Adrenal gland (tissue), 5 donors: ENCODE data around the gene LDAH.

ENCODE experiments used
- POLR2A ChIP-seq, 2 donors: fragments of 450-650 bp; IDR thresholded peaks; one replicate each; pipeline ENCODE4 v1.6.1; 2017; ENCODE audit warnings: antibody characterized with exemption in 2 of 2, mild to moderate bottlenecking in 2 of 2, moderate library complexity in 1 of 2
- TF ChIP-seq, protein P1 (sequence below), 6 experiments: fragments of 450-650 bp in 4 of 6; fragments of 200-600 bp in 2 of 6; sonication (generic) in 1 of 6; IDR thresholded peaks; 1 replicate in 5 of 6; 2 replicates in 1 of 6; pipeline versions ENCODE4 v1.5.1 to v1.8.0; 2016 to 2021; ENCODE audit warnings: antibody characterized with exemption in 6 of 6, mild to moderate bottlenecking in 2 of 6, moderate library complexity in 1 of 6
- donor health status: DM: no; HTN: no; CAD: no.

DNA sequence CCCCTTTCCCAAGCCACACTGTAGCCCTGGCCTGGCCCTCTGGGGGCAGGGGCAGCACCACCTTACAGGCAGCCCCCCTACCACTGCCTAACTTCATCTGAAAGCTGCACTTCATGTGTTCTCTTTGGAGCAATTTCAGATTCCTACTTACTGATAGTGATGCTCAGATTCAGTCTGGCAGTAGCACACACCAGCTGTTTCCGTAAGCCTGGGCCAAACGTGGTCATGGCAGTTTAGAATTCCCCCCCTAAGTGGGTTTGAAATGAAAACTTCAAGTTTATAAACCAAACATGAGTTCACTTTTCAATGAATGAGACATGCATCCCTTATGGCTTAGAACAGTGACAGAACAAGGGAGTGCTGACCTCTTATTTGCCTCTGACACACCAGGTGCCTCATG, 126.5 kb downstream of the LDAH start:
- TF ChIP-seq POLR2A (IDR thresholded peaks at IDR 0.05): no peak
- TF ChIP-seq, protein P1, sequence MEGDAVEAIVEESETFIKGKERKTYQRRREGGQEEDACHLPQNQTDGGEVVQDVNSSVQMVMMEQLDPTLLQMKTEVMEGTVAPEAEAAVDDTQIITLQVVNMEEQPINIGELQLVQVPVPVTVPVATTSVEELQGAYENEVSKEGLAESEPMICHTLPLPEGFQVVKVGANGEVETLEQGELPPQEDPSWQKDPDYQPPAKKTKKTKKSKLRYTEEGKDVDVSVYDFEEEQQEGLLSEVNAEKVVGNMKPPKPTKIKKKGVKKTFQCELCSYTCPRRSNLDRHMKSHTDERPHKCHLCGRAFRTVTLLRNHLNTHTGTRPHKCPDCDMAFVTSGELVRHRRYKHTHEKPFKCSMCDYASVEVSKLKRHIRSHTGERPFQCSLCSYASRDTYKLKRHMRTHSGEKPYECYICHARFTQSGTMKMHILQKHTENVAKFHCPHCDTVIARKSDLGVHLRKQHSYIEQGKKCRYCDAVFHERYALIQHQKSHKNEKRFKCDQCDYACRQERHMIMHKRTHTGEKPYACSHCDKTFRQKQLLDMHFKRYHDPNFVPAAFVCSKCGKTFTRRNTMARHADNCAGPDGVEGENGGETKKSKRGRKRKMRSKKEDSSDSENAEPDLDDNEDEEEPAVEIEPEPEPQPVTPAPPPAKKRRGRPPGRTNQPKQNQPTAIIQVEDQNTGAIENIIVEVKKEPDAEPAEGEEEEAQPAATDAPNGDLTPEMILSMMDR (IDR thresholded peaks at IDR 0.05): no peak
